RCC 7860 (cell line): ENCODE data around the gene SEH1L.
A peak's percentile ranks its signal among the peaks of the same experiment; 100 is the strongest.
"Not testable (repeated sequence)": the region's sequence is repeated elsewhere in the genome, so short reads cannot be mapped to it uniquely, and the experiment has no call there.

Experiments used
- DNase-seq: peaks from one replicate; pipeline ENCODE4 v3.0.0-alpha.2; 2015; ENCODE audit warnings: low spot score
- FAIRE-seq: peaks from 2 replicates; lab custom pipeline; 2012; peaks lifted over from hg19 to GRCh38; lab: Jason Lieb, UNC

The SEH1L gene

DNA sequence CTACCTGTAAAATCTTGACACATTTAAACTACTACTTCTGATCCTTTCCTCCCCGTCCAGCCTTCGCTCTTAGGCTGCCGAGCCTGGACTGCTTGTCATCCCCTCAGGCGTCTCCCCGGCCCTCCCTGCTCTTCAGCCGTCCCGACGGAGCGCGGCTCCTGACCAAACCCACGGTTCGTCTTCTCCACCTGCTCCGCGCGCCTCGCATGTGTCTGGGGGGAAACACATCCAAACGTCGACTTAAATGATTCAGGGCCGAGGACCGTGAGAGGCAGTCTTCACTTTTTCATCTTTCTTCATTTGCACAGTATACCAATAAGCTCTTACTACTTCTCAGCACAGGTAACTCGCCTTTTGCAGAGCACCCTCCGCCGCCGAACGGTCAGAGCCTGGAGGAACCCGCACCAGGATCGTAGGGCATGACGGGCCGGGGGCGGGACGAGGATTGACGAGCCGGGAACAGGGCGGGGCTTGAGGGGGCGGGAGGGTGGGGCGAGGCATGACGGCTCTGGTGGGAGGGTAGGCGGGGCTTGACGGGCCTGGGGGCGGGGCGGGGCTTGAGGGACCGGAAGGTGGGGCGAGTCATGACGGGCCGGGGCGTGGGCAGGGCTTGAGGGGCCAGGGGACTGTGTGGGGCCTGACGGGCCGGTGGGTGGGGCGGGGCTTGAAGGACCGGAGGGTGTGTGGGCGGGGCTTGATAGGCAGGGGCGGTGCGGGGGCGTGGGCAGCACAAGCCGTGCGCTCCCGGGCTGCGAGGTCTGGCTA is at the start of gene SEH1L:
SEH1L (plus strand) TSS at position 727 of the 765 bp plus-strand sequence. CDS start 111 bp downstream, outside the sequence.
- peak; percentile 86 for DNase-seq
- FAIRE-seq, result no peak

DNA sequence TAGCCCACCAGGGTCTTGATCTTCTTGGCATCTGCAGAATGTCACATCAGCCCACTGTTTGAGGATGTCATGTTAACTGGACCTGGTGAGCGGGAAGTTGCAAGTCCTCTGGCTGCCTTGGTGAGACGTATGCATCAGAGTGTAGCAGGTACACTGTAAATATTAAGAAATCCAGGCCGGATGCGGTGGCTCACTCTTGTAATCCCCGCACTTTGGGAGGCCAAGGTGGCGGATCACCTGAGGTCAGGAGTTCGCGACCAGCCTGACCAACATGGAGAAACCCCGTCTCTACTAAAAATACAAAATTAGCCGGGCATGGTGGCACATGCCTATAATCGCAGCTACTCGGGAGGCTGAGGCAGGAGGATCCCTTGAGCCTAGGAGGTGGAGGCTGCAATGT is 46.6 kb upstream of the SEH1L start:
- FAIRE-seq, DNase-seq: not testable (repeated sequence)

GRCh38 chr18:12904012-12904516 is 43.7 kb upstream of the SEH1L start:
- no peak for FAIRE-seq
- no peak for DNase-seq

DNA sequence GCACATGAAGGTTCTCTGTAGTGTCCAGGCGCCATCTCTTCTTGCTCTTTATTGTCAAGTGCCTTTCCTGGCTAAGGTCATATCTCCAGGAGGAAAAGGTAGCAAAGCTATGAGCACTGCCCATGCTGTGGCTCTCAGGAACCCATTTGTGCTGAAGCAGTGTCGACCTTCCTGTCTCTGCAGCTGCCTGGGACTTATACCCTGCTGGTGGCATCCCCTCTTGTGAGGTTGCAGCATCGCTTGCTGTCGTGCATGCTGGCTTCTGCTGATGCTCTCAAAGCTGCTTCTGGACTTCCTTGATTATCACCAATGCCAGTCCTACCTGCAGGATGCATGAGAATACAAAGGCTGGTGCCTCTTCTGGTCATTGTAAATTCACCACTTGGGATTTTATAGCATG is 41.7 kb upstream of the SEH1L start:
- DNase-seq (no peak), FAIRE-seq (no peak)

GRCh38 chr18:12906773-12907172 is 41.0 kb upstream of the SEH1L start:
- FAIRE-seq, result no peak
- DNase-seq, result no peak

DNA sequence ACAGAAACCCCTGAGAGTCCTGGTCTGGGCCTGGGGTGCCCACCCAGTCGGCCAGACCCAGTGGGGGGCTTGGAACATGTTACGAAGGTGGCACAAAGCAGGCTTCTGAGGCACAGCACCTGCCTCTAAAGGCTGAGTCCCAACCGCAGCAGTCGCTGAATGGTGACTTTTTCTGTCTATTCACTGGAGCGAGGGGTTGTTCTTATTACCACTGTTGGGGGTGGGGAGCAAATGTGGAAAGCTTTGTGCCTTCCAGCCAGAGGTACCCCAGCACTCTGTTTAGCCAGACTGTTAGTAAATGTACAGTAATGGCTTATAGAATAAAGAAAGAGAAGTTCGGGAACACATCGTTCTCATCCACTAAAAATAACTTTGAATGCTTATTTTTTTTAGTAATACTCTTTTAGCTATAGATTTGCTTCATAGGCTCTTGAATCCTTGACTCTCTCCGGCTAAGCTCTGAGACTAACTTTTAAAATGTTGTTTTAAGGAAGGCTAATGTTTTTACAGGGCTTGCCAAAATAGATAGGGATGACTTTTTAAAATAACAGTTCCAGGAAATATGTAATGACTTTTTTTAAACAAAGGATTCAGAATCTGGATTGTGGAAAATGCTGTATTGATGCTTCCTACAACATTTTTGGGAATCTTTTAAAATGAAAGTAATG is 40.4 kb upstream of the SEH1L start:
- no peak for DNase-seq
- no peak for FAIRE-seq

DNA sequence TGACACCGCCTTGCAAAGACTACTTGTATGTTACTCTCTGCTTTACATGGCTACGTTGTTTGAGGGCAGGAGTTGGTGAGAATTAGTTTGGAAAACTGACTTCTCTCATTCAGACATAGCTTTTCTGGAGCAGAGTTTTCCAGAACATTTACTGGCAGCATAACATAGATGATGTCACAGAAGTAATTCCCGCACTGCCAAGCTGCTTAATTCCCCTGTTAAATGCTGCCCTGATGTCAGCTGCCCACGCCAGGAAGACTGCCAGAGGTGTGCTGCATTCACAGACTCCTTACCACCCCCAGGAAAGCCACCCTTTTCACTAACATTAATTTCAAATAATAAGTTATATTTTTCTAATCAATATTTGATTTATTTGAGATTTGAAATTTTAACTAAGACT is 39.1 kb upstream of the SEH1L start:
- DNase-seq, result no peak
- no peak for FAIRE-seq

DNA sequence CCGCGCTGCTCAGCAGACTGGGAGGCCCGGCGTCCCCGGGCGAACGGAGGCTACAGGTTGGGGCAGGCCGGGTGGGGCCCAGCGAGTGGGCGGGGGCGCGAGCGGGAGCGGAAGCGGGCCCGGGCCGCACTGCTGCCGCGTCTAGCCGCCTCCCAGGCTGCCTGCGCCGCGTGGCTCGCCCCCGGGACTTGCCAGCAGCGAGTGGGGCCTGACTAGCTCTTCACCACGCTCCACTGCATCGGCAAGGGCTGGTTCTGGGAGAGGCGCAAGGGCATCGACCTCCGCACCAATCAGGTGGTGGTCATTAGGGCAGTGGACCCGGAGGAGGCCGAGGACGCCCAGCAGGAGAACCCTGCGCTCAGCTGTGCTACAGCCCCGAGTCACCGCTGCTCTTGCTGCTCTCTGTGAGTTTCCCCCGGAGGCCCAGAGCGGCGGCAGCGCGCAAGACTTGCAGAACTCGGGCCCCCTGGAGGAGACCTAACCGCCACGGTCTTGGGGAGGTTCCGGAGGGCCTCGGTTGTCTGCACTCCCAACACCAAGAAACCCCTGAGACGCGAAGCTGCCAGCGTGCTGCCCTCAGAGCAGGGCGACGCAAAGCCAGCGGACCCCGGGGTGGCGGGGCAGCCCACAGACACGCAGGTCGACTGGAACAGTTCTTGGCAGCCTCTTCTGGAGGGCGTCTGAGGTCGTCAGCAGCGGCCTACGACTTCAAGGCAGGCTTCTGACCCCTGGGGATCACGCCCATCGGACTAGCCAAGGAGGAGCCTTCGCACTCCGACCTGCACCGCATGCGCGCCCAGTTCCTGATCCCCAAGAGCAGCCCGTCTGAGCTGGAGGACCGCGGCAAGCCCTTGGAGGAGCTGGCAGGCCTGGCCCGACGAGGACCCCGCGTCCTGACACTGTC is 36.5 kb upstream of the SEH1L start:
- no peak for DNase-seq
- FAIRE-seq, result no peak

- no peak for DNase-seq
- FAIRE-seq, result no peak
Measured at GRCh38 chr18:12911929-12912703, 35.7 kb upstream of the SEH1L start.

DNA sequence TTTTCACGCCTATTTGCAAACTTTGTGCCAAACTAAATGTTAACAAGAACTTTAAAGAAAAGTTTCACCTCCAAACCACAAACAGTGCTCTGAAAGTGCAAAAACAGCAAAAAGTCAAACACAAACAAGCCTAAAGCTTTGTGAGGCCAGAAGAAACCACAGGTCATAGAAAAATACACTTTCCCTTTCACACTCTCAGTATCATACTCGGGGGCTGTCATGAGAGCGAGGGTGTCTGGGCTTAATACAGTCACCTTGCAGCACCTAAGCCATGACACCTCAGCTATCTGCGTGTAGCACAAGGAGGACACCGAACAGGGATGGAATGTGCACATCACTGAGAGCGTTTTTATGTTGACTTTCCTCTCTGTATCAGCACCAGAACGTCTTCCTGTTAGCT is 26.6 kb upstream of the SEH1L start:
- DNase-seq (no peak), FAIRE-seq (no peak)

DNA sequence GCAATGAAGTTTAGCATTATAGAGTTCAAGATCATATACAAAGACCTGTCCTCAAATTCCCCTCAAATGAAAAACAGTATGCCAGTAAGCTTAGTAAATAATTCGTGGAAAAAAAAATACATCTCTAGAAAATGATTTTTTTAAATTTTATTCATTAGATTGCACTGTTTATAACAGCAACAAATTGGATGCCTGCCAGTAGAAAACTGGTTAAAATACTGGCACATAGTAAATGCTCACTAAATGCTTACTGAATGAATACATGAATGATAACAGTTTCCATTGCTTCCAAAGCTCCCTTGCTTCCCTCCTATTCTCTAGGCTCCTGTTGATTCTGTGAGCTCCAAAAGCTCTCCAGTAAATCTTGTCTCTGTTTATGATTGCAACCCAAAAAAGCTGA is 25.5 kb upstream of the SEH1L start:
- FAIRE-seq (no peak), DNase-seq (no peak)

- FAIRE-seq (no peak), DNase-seq (no peak)
Measured at GRCh38 chr18:12924616-12925015, 23.2 kb upstream of the SEH1L start.

GRCh38 chr18:12928206-12928605 is 19.6 kb upstream of the SEH1L start:
- DNase-seq, result no peak

DNA sequence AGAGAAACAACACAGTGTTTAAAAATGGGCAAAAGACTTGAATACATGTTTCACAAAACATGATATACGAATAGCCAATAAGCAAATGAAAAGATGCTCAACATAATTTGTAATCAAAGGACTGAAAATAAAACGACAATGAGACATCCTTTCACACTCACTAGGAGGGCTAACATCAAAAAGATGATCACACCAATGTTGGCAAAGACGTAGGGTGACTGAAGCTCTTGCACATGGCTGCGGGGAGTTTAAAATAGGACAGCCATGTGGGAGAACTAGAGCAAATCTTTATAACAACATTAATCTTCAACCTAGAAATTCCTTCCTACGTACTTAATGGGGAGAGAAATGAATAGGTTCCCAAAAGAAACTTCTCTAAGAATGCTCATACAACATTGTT is 19.2 kb upstream of the SEH1L start:
- no peak for DNase-seq
- no peak for FAIRE-seq

More at GRCh38 chr18:12928206-12928605, 19.6 kb upstream of the SEH1L start:
- FAIRE-seq, result no peak

DNA sequence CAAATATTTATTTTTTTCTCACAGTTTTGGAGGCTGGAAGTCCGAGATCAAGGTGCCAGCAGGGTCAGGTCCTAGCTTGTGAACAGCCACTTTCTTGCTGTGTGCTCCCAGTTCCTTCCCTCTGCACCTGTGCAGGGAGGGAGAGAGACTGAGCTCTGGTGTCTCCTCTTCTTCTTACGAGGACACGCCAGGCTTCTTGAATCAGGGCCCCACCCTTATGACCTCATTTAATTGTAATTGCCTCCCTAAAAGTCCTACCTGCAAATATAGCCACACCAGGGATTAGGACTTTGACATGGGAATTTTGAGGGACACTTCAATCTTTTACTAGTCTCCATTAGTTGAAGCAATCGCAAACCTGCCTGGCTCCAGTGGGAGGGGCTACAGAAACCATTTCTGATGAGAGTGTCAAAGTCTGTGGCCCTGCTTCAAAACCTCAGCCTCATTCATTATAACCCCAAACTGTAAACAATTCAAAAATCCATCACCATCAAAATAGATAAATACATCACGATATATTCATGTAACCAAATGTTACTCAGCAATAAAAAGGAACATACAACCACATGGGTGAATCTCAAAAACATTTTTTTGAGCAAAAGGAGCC is 18.2 kb upstream of the SEH1L start:
- DNase-seq (no peak), FAIRE-seq (no peak)

GRCh38 chr18:12930376-12930775 is 17.4 kb upstream of the SEH1L start:
- no peak for DNase-seq
- no peak for FAIRE-seq

DNA sequence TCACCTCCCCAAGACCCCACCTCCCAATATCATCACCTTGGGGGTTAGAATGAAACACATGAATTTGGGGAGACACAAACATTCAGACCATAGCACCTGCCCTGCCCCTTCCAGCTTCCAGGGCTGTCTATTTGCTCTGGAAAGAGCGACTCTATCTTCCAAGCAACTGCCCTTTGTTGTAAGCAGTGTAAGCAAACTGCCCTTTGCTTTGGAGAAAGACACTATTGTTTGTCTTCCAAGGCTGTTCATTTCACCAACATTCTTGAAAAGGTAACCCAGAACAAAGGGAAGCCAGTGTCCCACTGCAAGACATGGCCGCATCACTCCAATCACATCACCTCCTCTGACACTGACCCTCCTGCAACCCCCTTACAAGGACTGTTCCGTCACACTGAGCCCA is 16.9 kb upstream of the SEH1L start:
- DNase-seq, result no peak
- no peak for FAIRE-seq

DNA sequence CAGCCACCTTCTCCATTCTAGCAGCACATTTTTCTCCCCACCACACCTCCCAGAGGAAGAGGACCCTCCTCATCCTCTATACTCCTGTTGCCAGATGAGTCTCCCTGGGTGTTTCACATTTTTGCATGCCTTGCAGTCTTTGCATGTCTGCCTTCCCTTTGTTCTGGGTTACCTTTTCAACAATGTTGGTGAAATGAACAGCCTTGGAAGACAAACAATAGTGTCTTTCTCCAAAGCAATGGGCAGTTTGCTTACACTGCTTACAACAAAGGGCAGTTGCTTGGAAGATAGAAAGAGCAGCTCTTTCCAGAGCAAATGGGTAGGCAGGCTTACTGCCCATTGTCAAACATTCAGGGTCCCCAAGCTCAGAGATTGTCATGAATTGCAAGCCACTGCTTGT is 14.5 kb upstream of the SEH1L start:
- FAIRE-seq, result no peak
- no peak for DNase-seq

DNA sequence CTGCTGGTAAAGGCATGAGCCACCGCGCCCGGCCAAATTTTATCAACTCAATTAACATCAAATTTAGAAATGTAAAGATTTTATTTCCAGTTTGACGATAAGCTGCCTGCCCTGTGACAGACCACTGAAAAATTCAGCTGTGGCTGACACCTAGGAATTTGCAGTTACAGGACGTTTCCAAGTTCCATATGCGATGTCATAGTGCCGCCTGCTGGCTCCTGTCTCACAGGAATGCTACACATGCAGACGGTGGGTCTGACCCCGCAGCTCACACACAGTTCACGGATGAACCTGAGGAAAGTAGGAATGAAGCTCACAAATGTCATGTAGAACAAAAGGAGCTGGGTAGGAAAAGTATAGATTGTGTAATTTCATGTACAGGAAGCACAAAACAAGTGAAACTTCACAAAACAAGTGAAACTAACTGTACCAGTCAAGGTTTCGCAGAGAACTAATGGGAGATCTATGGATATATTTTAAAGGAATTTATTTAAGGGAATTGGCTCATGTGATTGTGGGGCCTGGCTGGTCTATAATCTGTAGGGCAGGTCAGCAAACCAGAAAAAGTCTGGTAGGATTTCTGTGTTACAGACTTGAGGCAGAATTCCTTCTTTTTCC is 13.2 kb upstream of the SEH1L start:
- FAIRE-seq (no peak), DNase-seq (peak; percentile 56)

DNA sequence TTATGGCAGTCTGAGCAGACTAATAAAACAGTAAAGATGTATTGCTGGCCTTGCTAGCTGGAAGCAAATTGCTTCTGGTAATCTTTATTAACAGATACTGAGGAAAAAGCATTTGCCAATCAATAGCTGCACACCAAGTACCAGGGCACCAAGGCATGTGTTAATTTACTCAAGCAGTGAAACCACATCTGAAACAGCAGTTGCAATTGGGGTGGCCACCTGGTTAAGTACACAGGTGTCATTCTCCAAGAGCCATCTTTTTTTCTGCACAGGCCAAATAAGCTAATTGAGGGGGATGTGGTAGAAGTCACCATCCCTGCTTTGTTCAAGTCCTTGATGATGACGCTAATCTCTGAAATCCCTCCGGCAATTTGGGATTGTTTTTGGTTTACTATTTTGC is 8.6 kb upstream of the SEH1L start:
- DNase-seq, result no peak
- FAIRE-seq, result no peak
